Stimulated activated CD4-positive, alpha-beta T cell treated with anti-CD3 and anti-CD28 coated beads, Interleukin-12 subunit alpha, Interleukin-12 subunit beta, amount 100 ng/mL, for 4 hours (primary cell): ENCODE data around the gene TBATA.

Experiments used
- DNase-seq: peaks from one replicate; pipeline ENCODE4 v3.0.0-alpha.2; 2020

TBATA gene

DNA sequence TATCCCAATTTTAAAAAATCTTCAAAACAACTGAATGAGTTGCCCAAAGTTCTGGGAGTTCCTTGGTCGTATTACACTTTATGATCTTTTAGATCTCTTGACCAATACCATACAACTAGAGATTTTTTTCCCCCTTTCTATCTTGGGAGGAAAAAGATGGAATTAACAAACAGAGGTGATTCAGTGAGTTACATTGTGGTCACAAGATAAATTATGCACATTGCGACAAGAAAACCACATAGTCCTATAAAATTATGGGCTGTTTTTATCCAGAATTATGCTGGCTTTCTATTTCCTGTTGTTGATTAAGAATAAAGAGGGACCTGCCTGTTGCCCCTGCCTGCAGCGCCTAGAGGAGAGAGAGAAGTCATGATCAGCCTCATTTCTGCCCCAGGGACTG, 22.4 kb upstream of the TBATA start:
- no peak for DNase-seq

DNA sequence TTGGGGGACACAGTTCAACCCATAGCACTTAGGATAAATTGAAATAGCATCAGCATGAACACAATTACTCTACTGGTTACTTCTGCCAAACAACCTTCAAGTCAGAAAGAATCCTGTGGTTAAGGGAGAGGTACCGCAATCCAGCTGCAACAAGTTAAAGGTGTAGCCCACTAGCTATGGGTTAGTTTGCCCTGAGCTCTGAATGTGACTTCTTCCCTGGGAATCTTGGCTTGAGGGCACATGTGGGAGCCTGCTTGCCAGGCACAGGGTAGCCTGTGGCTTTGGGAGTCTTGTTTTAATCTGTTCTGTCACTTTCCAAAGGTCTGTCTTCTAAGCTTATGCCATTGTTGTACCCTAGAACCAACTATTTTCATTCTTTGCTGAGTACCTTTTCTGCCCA, 21.7 kb upstream of the TBATA start:
- DNase-seq, result no peak

DNA sequence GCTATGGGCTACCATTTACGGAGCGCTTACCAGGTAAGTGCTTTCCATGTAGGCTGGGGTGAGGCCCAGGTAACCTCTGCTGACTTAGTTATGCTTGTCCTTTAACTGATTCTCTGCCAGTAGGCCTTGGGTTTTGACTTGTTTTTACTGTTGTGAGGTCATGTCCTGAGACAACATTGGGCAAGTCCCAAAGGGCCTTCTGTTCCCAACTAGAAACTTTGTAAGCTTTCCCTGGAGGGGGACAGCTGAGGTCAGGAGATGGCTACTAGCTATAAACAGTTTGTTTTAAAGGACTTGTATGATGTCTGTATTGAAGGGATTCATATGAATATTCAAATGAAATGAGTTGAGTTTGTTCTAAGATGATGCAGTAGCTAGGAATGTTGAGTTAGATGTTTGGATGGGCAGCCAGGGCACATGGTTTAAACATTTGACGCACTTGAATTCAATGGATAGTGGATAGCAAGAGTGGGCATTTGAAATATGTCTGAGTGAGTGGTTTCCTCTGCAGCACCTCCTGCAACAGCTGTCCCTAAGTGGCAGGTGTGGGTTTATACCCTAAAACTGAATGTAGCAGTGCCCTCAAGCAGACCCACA, 20.5 kb upstream of the TBATA start:
- DNase-seq, result no peak

DNA sequence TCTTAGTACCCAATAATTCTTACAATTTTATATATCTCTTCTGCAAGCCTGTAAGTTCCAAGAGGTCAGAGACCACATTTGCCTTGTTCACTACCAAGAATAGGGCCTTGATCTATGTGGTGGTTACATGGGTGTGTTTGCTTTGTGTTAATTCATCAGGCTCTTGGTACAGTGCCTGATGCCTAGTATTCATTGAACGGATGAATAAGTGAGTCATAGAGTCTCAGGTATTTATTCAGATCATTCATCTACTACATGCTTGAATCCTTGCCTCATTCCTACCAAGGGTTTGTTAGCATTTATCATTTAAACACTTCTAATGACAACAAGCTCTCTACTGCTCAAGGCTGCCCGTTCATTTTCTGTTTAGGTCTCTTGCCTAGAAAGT, 19.2 kb upstream of the TBATA start:
- DNase-seq, result no peak

DNA sequence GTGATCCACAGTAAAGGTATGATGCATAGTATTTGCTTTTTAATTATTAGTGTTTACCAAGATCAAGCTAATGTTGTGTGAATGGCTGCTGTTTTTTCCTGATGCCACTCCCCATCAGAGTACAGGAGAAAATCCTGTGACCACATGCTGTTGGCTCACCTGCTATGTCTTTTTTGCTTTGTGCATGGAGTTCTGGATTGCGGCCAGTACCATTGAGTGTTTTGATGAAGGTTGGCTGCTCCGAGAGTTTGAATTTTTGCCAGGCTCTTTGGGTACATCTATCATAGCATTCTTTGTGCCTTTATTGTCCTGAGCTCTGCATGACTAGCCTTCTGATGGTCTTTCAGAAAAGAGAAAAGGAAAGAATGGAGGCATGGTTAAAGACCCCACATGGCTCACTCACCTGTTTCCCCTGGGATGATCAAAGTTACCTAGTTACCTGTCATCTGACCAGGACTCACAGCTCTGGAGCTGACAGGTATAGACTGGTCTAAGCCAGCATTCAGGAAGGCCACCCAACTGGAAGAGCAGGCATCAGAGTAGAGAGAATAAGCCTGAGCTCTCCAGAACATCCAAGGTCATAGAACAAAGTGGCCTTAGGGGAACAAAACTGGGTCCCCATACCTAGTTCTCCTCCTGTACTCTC, 18.7 kb upstream of the TBATA start:
- DNase-seq, result no peak

DNA sequence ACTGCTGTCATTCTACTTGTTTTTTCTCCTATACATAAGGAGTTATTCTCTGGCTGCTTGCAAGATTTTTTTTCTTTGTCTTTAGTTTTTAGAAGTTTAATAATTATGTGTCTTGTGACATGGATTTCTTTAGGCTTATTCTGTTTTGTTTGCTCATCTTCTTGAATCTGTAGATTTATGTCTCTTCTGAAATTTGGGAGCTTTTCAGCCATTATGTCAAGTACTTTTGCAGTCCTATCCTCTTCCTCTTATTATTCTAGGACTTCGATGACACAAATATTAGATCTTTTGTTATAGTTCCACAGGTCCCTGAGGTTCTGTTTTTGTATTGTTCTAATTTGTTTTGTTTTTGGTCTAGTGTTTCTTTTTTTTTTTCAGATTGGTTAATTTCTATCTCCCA, 16.7 kb upstream of the TBATA start:
- no peak for DNase-seq

DNA sequence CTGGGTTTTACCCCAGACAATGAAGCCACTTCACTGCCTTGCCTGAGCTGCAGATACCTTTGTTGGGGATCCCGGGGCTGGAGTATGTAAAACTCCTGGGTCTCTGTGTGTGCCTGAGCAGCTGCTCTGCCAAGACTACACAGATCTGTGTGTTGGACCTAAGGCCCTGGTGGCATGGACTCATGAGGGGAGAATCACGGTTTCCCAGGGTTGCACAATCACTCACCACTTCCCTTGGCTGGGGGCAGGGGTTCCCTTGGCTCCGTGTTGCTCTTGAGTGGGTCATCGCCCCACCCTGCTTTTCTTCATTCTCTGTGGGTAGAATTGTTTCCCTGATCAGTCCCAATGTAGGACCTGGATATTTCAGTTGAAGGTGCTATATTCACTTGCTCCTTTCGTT, 13.9 kb upstream of the TBATA start:
- DNase-seq, result no peak

DNA sequence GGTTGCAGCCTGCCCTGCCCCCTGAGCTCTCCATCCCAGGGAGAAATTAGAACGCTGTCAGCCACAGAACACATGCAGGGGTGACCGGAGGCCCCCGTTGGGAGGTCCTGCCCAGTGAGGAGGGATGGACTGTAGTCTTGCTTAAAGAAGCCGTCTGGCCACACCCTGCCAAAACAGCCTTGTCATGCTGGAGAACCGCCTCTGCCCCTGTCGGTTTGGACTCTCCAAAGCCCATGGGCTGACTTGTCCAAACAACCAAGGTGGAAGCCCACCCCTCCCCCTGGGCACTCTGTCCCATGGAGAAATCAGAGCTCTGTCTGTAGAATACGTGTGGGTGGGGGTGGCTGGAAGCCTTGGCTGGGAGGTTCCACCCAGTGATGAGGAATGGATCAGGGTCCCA, 12.7 kb upstream of the TBATA start:
- no peak for DNase-seq

DNA sequence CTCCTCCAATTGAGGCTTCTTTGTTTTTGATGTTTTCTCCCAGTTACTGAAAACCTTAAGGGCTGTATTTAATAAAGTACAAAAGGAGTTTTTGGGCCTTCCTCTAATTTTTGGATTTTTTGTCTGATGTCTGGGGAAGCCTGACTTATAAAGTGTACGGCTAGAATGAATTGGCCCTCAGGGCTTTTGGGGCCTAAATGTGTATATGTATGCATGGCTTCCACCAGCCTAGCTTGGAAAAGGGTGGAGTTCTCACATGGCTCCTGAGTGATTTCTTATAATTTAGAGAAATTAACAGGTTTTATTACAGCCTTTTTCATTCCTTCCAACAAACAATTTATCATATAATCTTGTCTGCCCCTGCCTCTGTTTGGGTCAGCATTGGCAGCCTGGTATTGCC, 10.4 kb upstream of the TBATA start:
- DNase-seq, result no peak

DNA sequence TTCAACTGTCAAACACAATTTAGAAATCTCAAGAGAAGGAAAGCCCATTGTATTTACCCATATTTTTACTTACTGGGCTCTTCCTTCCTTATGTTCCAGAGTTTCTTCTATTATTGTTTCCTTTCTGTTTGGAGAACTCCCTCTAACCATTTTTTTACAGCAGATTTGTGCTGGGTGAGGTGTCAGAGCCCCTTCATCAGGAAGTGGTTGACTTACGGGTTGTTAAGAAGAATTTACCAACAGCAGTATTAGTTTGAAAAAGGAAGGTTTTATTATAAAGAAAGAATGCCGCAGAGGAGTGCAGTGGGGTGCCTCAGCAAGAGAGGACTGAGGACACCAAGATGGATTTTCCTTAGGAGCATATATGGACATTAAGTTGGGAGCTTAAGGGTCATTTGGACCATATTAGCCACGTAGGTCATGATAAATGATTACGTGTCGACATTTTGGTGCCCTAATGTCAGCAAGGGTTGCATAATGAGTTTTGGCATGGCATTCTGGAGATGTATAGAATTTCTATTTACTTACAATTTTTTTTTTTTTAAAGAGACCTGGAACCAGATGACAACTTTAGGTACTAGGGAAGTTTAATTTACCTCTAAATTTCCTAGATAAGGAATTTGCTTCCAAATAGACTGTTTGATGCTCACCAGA, 6.3 kb upstream of the TBATA start:
- no peak for DNase-seq

DNA sequence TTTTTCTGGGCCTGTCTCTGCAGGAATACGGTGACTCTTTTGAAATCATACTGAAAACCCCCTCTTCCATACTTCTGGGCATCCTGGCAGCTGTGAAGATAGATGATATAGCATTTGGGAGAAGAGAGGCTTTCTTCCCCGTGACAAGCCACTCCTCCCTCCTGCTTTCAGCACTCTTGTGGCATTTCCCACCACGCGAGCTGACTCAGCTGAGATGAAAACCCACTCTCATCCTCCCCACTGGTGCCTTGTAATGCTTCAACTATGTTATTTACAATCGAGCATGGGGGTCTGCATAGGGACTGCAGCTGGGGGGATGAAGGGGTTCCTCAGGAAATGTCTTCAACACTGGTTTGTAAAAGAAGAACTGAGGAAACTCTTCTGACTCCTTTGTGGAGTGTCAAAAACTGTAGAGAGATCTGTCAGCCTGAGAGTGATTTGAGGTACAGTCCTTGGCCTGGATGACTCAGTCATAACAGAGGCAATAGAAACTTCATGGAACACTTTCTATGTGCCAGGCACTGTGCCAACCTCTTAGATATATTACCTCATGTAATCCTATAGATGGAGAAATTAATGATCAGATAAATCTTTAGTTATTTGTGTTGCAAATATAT, 1.7 kb upstream of the TBATA start:
- DNase-seq, result no peak

DNA sequence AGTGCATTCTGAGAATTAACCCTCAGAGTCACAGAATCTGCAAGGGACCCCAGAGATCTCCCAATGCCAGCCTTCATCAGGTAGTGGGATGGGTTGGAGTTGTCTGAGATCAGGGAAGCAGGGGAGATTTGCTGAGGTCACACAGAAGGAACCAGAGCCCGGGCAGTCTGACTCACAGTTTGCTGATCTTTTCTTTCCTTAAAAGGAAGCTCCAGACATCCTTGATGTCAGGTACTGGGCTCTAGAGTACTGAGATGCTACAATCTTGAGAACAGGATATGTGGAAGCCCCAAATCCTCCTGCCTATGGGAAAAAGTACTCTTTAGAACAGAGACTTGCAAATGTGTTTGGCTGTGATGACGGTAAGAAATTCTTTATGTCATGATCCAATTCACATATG, 706 bp downstream of the TBATA start:
- no peak for DNase-seq

DNA sequence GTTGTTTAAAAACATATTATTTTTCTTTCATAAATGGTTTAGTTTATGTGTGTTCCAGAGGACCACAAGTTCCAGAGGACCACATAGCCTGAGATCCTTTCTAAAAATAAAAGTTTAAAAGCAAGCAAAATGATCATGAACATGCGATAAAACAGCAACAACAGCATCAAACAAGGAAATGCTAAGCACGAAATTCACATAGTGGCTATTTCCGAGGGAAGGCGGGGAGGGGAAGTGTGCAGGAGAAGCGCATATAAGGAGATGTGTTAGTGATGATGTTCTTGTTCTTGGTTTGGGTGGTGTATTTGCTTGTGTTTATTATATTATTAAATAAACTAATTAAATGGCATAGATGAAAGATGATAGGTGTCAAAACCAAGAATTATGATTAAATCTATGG, 1.2 kb downstream of the TBATA start:
- DNase-seq, result no peak

DNA sequence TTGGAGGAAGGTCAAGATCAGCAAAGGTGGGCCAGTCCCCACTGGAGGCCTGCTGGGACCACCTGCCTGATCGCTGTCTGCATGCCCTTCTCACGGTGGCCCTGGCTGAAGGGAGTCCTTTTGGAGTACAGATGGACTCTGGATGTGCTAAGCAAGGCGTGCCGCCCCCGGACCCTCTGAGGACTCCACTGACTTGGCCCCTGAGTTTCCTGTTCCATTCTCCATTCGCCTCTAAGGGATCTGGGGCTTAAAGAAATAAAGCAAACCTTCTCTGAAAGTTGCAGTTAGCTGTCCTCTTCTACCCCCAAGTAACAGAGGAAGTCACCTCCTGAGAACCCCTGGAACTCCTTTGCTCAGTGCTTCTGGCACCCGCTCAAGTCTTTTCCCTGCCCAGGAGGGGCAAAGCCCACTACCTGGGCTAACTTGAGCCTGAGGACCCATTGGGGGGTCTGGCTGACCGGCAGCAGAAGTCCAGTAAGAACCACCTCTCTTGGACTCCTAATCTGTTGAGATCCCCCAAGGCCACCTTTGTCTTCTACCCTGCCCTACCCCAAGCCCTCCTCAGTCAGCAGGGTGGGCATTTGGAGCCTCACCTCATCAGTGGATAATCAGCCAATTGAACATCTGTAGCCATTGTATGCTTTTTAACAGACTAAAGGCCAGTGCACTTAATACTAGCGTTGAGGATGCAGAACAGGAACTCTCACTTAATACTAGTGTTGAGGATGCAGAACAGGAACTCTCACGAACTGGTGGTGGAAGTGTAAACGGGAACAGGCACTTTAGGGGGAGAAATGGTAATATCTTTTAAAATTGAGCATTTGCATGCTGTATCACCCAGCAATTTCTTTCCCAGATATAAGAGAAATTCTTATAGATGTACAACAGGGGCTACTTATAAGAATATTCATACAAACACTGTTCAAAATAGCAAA, 2.2 kb downstream of the TBATA start:
- no peak for DNase-seq

DNA sequence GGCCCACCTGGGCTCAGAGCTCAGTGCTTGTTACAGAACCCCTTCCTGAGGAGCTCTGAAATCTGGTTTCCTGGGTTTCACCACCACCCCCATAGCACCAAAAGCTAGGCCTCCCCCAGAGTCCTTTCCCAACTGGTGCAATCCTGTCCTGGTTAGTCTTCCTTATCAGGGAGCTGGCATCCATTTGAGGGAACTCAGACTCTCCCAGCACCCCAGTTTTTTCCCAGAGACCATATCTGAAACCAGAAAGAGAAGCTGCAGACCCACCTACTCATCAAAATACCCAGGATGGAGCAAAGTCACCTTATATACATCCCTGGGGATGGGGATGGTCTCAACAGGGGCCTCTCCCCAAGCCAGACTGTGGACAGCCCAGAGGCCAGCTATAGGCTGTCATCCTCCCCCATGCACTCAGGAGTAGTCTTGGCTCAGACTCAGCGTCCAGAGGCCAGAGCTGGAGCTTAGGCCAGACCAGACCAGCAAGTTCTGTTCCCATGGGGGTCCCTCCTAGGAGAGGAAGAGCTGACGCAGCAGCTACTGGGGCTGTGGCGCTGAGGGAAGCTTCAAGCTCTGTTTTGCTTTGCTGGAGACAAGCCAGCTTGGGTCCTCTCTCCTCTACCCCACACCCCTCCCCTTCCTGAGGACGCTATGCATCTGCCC, 3.0 kb downstream of the TBATA start:
- DNase-seq, result no peak

DNA sequence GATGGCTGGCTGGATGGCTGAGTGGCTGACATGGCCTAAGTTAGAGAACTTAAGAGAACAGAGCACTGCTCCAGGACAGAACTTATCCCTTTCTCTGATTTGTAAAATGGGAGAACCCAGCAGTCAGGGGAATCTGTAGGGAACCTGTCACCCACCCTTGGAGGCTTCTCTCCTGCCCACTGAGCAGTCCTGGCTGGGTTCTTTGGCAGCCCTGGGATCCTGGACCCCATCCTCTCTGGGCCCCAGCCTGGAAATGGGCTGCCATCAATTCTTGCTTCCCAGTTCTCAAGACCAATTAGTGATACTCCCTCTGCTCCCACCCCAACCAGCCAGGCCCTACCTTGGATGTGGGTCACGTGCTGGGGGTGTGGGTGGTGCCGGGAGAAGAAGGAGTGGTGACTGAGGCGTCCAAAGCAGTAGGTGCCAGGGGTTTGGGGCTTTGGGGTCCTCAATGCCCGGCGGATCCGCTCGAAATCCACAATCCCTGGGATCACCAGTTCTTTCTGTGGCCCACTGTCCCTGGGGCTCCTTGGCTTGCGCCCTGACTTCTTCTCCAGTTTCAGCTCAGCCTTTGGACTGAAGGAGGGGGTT, 3.6 kb downstream of the TBATA start:
- no peak for DNase-seq

DNA sequence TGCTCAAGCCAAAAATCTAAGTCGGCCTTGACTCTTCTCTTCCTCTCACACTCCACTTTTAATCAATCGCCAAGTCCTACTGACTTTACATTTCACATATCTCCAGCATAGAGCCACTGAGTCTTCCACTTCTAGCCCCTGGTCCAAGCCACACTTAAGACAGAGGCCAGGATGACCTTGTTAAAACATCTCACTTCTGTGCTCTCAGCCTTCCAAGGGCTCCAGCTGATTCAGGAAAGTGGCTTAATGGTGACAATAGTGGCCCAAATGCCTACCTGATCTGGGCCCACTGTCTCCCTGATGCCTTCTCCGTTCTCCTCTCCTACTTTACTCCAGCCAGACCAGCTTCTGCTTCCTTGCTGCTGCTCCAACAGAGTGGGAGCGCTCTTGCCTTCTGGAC, 4.4 kb downstream of the TBATA start:
- no peak for DNase-seq

DNA sequence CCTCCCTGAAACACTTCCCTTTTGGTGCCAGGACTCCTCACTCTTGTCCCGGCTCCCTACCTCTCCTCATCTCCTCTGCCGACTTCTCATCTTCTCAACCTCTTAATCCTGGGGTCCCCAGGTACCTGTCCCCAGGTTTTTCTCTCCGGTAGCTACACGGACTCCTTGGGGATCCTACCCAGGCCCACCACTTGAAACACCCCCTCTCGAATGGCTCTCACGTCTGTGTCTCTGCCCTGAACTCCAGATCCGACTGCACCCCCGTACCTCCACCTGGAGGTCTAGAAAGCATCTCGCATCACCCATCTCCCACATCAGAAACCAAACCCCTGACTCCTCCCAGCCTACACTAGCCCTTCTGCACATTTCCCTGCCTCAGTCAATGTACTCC, 4.8 kb downstream of the TBATA start:
- DNase-seq, result no peak

DNA sequence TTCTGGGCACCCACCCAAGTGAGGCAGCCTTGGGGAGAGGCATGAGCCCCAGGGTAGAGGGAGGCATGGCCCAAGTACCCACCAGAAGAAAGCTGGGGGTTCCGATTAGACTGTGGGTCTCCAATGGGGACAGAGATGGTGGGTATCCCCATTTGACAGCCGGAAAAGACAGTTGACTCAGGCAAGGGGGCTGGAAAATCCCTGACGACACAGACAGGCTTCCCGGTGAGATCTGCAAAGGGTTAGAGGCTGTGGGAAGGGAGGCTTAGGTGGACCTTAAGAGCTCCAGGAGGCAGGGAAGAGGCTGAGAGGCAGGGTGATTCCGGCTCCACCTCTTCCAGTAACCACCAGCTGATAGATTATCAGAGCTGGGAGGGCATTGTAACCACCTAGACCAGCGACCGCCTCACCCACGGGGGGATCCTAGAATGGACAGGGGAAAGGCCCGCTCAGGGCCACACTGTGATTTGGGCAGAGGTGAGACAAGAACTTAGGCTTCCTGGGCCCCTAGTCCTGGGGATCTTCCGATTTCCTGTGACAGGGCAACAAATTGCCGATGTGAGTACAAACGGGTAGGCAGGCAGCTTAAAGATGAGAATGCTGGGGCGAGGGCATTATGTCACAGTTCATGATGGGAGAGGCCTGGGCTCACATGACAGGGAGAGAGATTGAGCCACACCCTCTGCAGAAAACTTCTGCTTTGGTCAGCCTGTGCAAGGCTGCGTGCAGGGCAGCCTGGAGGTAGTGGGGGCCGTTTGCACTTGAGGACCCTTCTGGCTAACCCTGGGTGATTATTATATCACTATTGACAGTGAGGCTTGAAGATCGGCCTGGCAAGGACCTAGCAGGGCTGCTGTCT, 5.4 kb downstream of the TBATA start:
- DNase-seq, result no peak

DNA sequence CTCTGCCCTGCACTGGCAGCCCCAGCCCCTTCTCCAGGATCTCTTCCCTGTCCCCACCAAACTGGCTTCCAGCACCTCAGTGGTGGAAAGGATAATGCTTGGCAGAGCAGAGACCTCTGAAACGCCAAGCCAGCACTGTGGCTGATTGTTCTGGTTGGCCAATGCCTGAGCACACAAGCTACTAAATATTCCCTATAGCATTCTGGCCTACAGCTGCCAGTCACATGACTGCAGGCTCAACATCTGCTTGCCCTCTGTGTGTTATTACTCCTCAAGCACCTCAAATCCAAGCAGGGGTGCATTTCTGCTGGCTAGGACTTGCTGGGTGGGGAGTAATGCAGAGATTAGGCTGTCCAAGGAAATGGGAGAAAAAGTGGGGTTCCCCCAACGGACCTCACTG, 6.1 kb downstream of the TBATA start:
- no peak for DNase-seq

DNA sequence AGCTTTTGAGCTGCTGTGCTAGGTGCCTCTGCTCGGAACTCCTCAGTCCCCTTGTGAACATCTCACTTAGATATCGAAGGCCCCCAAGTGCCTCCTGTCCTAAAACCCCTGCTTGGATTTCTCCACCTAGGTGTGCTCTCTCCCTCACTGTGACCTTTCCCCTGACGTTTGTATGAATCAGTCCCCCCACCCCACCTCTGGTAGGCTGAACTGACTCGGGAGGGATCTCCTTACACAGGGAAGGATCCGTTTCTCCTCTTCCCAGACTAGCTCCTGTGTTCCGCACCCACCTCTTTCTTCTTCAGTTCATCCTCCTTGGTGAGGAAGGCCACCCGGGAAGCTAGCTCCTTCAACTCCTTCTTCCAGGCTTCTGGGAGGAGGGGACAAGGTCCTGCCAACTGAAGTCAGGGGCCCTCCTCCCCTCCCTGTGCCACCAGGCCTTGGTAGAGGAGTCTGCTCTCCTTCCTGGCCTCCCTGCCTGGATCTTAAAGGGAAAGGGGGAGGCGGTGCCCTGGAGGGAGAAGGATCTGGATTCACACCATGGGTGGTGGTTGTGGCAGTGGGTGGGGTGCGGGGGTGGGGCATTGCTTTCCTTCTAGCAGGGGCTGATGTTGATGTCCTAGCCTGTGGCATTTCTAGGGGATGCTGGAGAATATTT, 6.8 kb downstream of the TBATA start:
- no peak for DNase-seq
